Renal pelvis (tissue), 4 donors: ENCODE data around the gene MINDY3. TPM values are rescaled to one million over a fixed set of nuclear protein-coding genes. Genes with fewer than 3 reads are reported as not detected.
"Not testable (repeated sequence)": the region's sequence is repeated elsewhere in the genome, so short reads cannot be mapped to it uniquely, and the experiment has no call there.

Experiments
- DNase-seq: peaks from one replicate; pipeline ENCODE4 v3.0.0-alpha.2; 2013
- polyA plus RNA-seq, 3 donors: library from polyadenylated mRNA; unstranded; fragments of 120-200 nt; gene quantifications; one replicate each; pipeline ENCODE4 v1.2.1, GENCODE V29; 2013; ENCODE audit not compliant: insufficient read length in 3 of 3

Gene MINDY3
- polyA plus RNA-seq, 3 donors: 36.7 to 48.9 (median 48.1) TPM

- no peak for DNase-seq
These were observed 76.2 kb downstream of the MINDY3 start for GRCh38 chr10:15783941-15784636.

- DNase-seq: no peak
These were observed 77.5 kb downstream of the MINDY3 start for GRCh38 chr10:15782851-15783250.

- no peak for DNase-seq
These were observed 78.8 kb downstream of the MINDY3 start for GRCh38 chr10:15781381-15781960.

DNA sequence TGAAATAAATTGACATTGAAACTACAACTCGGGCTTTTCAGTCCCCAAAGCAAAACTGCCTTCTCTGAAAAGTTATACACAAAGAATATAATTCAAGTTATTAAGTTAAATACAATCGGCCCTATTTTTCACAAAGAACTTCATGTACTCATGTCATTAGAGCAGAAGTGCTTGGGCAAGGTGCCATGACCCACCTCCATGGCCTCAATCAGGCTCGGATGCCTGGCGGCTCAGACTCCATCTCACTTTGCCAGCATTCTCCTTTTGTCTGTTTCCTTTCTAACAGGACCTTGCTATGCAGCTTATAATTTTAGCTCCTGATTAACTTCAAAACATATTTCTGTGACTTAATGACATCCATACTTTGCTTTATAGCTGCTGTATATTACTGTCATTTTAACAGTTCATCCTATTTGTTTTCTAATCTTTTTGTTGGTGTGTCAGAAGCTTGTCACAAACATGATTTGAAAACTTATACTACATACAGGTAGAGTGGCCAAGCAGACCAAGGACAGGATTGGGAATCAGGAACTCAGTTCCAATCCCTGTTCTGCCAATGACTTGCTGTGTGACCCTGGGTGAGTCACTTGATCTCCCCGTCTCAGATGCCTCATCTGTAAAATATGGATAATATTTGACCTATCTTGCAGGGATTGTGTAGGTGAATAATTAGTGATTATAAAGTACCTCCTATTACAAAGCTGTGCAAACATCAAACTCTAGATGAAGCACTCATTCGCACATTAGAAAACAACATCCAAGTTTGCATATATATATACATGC is 79.8 kb downstream of the MINDY3 start:
- DNase-seq: no peak

DNA sequence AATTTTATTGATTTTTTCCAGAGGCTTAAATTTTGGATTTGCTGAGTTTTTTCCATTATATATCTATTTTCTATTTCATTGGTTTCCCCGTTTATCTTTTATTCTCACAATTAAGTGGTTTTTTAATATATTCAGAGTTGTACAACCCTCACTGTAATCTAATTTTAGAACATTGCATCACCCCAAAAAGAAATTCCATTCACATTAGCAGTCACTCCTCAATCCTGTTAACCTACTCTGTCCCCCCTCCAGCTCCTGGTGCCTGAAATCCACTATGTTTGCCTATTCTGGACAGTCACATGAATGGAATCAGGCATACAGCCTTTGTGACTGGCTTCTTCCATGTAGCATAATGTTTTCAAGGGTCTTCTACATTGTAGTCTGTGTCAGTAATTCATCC is 84.8 kb downstream of the MINDY3 start:
- no peak for DNase-seq

DNA sequence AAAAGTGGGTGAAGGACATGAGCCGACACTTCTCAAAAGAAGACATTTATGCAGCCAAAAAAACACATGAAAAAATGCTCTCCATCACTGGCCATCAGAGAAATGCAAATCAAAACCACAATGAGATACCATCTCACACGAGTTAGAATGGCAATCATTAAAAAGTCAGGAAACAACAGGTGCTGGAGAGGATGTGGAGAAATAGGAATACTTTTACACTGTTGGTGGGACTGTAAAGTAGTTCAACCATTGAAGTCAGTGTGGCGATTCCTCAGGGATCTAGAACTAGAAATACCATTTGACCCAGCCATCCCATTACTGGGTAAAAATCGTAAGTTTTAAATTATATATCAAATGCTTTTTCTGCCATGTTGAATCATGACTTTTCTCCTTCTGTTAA is 85.8 kb downstream of the MINDY3 start:
- not testable (repeated sequence) for DNase-seq

DNA sequence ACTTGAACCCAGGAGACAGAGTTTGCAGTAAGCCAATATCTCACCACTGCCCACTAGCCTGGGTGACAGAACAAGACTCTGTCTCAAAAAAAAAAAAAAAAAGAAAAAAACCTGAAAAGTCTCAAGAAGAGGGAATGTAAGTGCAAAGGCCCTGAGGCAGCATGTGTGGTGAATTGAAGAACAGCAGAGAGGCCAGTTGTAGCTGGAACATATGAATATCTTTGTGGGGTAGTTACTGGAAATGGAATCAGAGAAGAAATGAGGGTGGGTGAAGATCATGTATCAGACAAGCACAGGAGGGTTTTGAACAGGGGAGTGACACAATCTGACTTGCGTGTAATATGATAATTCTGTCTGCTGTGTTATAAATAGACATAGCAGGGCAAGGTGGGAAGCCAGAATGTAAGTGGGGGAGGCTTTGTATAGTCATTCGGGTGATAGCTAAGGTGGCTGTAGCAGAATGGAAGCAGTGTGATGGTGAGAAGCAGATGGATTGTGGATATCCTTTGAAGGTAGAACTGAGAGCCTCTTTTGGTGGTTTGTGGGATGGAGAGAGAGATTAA is 95.3 kb downstream of the MINDY3 start:
- no peak for DNase-seq

GRCh38 chr10:15763006-15763405 is 97.3 kb downstream of the MINDY3 start:
- DNase-seq: no peak

GRCh38 chr10:15762239-15762638 is 98.1 kb downstream of the MINDY3 start:
- DNase-seq: not testable (repeated sequence)

DNA sequence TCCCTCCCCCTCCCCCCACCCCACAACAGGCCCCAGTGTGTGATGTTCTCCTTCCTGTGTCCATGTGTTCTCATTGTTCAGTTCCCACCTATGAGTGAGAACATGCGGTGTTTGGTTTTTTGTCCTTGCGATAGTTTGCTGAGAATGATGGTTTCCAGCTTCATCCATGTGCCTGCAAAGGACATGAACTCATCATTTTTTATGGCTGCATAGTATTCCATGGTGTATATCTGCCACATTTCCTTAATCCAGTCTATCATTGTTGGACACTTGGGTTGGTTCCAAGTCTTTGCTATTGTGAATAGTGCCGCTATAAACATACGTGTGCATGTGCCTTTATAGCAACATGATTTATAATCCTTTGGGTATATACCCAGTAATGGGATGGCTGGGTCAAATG is 99.1 kb downstream of the MINDY3 start:
- not testable (repeated sequence) for DNase-seq

- no peak for DNase-seq
These were observed 99.6 kb downstream of the MINDY3 start for GRCh38 chr10:15760681-15761080.

GRCh38 chr10:15759265-15759664 is 101.0 kb downstream of the MINDY3 start:
- DNase-seq: no peak

GRCh38 chr10:15758618-15759017 is 101.7 kb downstream of the MINDY3 start:
- no peak for DNase-seq

GRCh38 chr10:15754937-15755336 is 105.4 kb downstream of the MINDY3 start:
- no peak for DNase-seq

DNA sequence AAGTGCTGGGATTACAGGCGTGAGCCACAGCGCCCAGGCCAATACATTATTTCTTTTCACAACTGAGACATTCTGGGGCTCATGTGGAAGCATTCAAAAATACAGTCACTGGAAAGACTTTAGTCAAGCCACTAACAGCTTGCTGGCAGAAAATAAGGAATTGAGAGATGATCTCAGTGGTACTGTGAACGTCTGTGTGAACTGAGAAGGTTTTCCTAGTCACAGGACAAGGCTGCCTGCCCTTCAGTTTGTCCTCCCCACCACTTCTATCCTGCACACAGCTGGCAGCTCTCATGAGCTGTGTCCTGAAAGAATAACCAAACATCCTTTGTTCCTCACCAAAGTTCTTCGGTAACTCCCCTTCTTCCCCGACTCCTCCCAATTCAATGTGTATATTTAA is 109.3 kb downstream of the MINDY3 start:
- no peak for DNase-seq

DNA sequence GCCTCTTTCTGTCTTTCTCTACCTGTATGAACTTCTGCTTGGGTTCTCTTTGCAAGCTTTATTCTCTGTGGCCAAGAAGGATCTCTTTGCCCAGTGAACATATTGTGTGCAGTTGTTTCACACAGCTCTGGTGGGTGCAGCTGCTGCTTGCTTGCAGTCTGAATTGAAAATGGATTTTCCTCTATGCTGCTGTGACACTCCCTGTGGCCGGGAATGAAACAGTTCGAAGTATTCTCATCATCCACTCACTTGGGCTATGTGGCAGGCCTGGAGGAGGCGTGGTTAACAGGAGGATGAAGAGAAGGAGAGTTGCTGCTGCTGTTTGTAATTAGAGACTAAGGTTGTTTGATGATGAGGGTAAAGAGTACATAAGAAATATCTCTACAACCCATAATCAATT is 112.2 kb downstream of the MINDY3 start:
- DNase-seq: no peak

DNA sequence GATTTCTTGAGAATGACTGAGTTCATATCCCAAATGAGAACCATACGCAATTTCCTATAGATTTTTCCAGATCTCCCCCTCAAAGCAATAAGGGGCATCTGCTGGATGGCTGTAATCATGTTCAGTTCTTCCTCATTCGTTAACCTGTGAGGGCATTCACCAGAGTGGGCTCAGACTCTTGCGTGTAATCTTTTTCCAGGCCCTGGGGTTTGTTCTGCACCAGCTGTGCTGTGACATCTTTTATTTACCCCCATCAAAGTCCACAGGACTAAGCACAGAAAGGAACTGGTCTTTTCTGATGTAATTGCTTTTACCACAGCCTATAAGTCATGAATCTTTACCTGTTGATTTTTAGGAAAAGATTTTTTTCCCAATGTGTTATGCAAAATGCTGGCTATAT is 112.7 kb downstream of the MINDY3 start:
- no peak for DNase-seq

DNA sequence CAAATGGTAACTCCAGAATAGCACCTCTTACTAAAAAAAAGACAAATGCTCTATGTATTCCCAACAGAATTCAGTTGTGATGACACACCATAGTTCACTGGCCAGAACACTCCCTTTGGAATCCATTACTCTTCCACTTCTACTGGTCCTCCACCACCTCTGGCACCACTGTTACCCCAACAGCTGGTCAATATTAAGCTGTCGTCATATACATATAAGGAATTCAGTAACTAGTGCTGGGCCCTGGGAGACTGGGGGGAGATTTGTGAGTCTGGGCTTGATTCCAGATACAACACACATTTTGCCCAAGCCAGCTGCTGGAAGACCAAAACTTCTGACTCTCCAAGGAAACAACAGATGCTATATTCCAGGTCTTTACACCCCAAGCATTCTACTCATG is 114.6 kb downstream of the MINDY3 start:
- peak; percentile 84 for DNase-seq

DNA sequence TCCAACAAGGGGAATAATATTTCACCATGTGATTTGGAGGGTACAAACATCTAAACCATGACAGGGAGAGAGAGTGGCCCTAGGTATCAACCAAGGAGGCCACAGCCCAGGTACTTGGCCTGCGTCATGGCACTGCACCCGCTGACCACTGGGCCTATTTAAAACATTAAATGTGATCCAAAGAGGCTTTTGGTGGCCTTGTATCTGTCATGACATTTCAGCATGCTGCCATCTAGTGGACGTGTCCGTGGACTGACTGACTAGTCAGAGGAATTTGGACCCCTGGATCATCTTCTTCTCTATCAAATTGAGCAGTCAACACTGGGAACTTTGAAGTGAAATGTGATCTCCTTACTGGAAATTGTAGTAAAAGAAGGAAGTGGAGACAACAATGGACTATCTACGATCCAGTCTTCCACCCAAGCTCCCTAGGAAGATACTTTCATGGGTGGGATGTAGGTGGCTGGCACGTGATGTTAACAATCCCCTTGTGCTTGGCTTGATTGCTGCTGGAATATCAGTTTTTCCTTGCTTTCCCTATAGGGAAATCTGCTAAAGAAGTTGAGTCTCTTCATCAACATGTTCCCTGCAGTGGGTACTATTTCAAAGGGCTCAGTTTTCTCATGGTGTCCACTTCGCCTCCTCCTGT is 116.0 kb downstream of the MINDY3 start:
- no peak for DNase-seq

- no peak for DNase-seq
These were observed 116.9 kb downstream of the MINDY3 start for GRCh38 chr10:15743443-15743842.

DNA sequence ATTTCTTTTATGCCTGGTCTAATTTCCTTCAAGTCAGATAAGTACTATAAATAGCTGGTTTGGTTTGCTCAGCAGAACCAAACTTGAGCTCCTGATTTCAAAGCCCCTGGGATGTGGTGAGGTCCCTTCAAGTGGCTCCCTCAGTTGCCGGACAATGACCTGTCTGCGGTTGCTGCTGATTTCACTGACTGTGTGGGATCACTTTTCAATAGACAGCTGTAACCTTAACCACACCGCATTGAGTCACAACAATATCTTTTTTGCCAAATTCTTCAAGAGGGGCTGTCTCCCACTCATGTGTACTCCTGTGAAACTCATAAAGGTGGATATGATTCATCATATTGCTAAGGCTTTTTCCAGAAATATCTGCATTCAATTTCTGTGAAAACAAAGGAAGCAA is 117.5 kb downstream of the MINDY3 start:
- DNase-seq: no peak

GRCh38 chr10:15742102-15742501 is 118.2 kb downstream of the MINDY3 start:
- DNase-seq: no peak
